K562 (cell line): ENCODE data around the gene SETDB1. TPM values are rescaled to one million over a fixed set of nuclear protein-coding genes. Genes with fewer than 3 reads are reported as not detected.
A peak's percentile ranks its signal among the peaks of the same experiment; 100 is the strongest.

Experiments
- ARID4B ChIP-seq: sonication (generic); formaldehyde crosslinking; IDR thresholded peaks from 2 replicates; pipeline ENCODE4 v1.8.0; 2022; ENCODE audit warnings: mild to moderate bottlenecking, missing genetic modification reagents
- BRD4 ChIP-seq: fragments of 200-600 bp; sonication (generic); IDR thresholded peaks from 2 replicates; pipeline ENCODE4 v1.6.1; 2017; ENCODE audit warnings: inconsistent platforms
- CBFB ChIP-seq: sonication (generic); formaldehyde crosslinking; IDR thresholded peaks from 2 replicates; pipeline ENCODE4 v1.4.0; 2020; ENCODE audit warnings: mild to moderate bottlenecking, missing genetic modification reagents
- CBX2 ChIP-seq: fragments of 200-600 bp; sonication (generic); IDR thresholded peaks from one replicate; pipeline ENCODE4 v1.6.1; 2012; ENCODE audit warnings: mild to moderate bottlenecking, low read length, inconsistent platforms; ENCODE audit not compliant: insufficient read depth, poor library complexity, severe bottlenecking
- CHD1 ChIP-seq: fragments of 200-600 bp; sonication (generic); IDR thresholded peaks from one replicate; pipeline ENCODE4 v1.6.1; 2012; ENCODE audit warnings: mild to moderate bottlenecking, moderate library complexity, low read length, inconsistent platforms
- CREM ChIP-seq: IDR thresholded peaks from 2 replicates; pipeline ENCODE4 v1.6.1; 2014; ENCODE audit warnings: antibody characterized with exemption, low read depth
- CTBP1 ChIP-seq: fragments of 450-650 bp; IDR thresholded peaks from 2 replicates; pipeline ENCODE4 v1.6.1; 2016; ENCODE audit warnings: borderline replicate concordance
- FOXO4 ChIP-seq: fragments of 450-650 bp; formaldehyde crosslinking; IDR thresholded peaks from 2 replicates; pipeline ENCODE4 v1.4.0; 2020; ENCODE audit warnings: mild to moderate bottlenecking, moderate library complexity
- GTF2E2 ChIP-seq: fragments of 200-800 bp; sonication (Bioruptor generic); IDR thresholded peaks from 2 replicates; pipeline ENCODE4 v1.6.1; 2016; ENCODE audit warnings: missing genetic modification characterization, missing compliant biosample characterization
- MEF2D ChIP-seq: conservative IDR thresholded peaks from 2 replicates; pipeline ENCODE4 v1.6.1; 2016; ENCODE audit warnings: low read depth, missing genetic modification characterization, missing compliant biosample characterization
- PKNOX1 ChIP-seq: fragments of 450-650 bp; IDR thresholded peaks from 2 replicates; pipeline ENCODE4 v1.6.1; 2016
- PPARD ChIP-seq: fragments of 250-450 bp; sonication (Bioruptor Pico); IDR thresholded peaks from 2 replicates; pipeline ENCODE4 v1.8.0; 2022; ENCODE audit warnings: inconsistent platforms, mild to moderate bottlenecking, moderate library complexity
- RBM22 ChIP-seq: fragments of 200-400 bp; formaldehyde crosslinking; IDR thresholded peaks from 2 replicates; pipeline ENCODE4 v1.6.1; 2018; ENCODE audit warnings: low read length, low read depth; ENCODE audit not compliant: poor library complexity, severe bottlenecking
- SPI1 ChIP-seq: IDR thresholded peaks from 2 replicates; pipeline ENCODE4 v1.6.1; 2011; ENCODE audit warnings: low read depth, low read length, control low read depth, borderline replicate concordance
- YBX1 ChIP-seq: fragments of 450-650 bp; IDR thresholded peaks from 2 replicates; pipeline ENCODE4 v1.7.1; 2016; ENCODE audit warnings: mild to moderate bottlenecking
- ZFX ChIP-seq: sonication (generic); formaldehyde crosslinking; IDR thresholded peaks from 2 replicates; pipeline ENCODE4 v1.8.0; 2022; ENCODE audit warnings: mild to moderate bottlenecking, missing genetic modification reagents, moderate library complexity
- ZNF232 ChIP-seq: sonication (generic); formaldehyde crosslinking; IDR thresholded peaks from 2 replicates; pipeline ENCODE4 v1.8.0; 2022; ENCODE audit warnings: mild to moderate bottlenecking, missing genetic modification reagents
- polyA plus RNA-seq, 8 experiments: library from polyadenylated mRNA; depleted of rRNA in 4 of 8; stranded (reverse) in 5 of 8; unstranded in 3 of 8; fragments of >200 nt; fragmentation: Nextera tagmentation in 2 of 8; fragmentation: Illumina TruSeq in 1 of 8; extraction: Ambion mirVana in 2 of 8; extraction: Trizol in 1 of 8; gene quantifications; 2 replicates each; pipeline versions ENCODE4 v1.2.1 to v1.2.3, GENCODE V29; 2011 to 2014; ENCODE audit warnings: inconsistent platforms in 1 of 8, missing spikeins in 1 of 8
- total RNA-seq, 7 experiments: library from RNA; depleted of rRNA in 6 of 7; stranded (reverse); fragments of >200 nt in 6 of 7; fragmentation: Illumina TruSeq in 2 of 7; extraction: Trizol in 2 of 7; gene quantifications; 2 replicates each; pipeline versions ENCODE4 v1.2.1 to v1.2.3, GENCODE V29; 2011 to 2021; ENCODE audit warnings: low replicate concordance in 1 of 7
- TF ChIP-seq, protein P1 (sequence below): sonication (generic); formaldehyde crosslinking; IDR thresholded peaks from 2 replicates; pipeline ENCODE4 v1.8.0; 2022; ENCODE audit warnings: mild to moderate bottlenecking, missing genetic modification reagents
- TF ChIP-seq, protein P2 (sequence below): fragments of 450-650 bp; formaldehyde crosslinking; IDR thresholded peaks from 2 replicates; pipeline ENCODE4 v1.4.0; 2022; ENCODE audit warnings: missing genetic modification characterization

Gene SETDB1
- total and polyA plus RNA-seq, 9 of the 15 experiments (the other 6 are each of a cell fraction or from before 2014, with no cell fraction given) = 21.5 to 64.4 (median 42.0) TPM

DNA sequence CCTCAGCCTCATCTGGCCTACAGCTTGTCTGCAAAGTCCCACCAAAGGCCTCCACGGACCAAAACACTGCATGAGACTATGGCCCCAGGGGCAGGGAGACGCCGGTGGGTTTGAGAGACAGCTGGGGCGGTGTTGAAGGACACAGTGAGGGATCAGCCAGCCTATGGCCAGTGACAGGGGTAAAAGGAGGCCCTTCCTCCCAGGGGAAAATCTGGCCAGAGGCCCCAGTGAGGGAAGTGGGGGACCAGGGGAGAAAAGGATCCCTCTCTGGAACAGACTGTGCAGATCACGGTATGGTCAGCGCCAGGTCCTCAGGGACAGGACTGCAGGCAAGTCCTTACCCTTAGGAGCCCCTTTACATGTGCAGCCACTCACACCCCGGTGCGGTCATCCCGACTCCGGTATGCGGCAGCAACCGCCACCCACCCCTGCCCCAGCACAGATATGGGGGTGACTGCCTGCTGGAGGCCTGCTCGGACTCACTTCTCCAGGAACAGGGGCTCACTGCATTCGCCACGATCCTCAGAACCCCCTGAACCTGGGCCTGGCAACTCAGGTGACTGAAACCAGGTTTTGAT is 47.2 kb downstream of the SETDB1 start (continued):
- peak; percentile 55 for TF ChIP-seq PKNOX1
- no peak; the same call in 1 of the 2 replicates for TF ChIP-seq CBFB (CRISPR knock-in tag)
- TF ChIP-seq, protein P1, sequence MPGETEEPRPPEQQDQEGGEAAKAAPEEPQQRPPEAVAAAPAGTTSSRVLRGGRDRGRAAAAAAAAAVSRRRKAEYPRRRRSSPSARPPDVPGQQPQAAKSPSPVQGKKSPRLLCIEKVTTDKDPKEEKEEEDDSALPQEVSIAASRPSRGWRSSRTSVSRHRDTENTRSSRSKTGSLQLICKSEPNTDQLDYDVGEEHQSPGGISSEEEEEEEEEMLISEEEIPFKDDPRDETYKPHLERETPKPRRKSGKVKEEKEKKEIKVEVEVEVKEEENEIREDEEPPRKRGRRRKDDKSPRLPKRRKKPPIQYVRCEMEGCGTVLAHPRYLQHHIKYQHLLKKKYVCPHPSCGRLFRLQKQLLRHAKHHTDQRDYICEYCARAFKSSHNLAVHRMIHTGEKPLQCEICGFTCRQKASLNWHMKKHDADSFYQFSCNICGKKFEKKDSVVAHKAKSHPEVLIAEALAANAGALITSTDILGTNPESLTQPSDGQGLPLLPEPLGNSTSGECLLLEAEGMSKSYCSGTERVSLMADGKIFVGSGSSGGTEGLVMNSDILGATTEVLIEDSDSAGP (CRISPR knock-in tag) = no peak
- TF ChIP-seq CBX2 = no peak
- no peak for TF ChIP-seq MEF2D (tag)
- no peak for TF ChIP-seq GTF2E2 (tag)
- TF ChIP-seq SPI1 = no peak
- 0 out of 2 replicates have a peak, but pooled peaks have one; percentile 56 for TF ChIP-seq ZNF232 (CRISPR knock-in tag)
- no peak for TF ChIP-seq RBM22
- TF ChIP-seq CREM = no peak
- TF ChIP-seq ARID4B (CRISPR knock-in tag) = no peak
- peak; percentile 53 for TF ChIP-seq ZFX (CRISPR knock-in tag)
- peak; percentile 69 for TF ChIP-seq CHD1
- no peak for TF ChIP-seq CTBP1
- no peak for TF ChIP-seq PPARD (CRISPR knock-in tag)
- no peak for TF ChIP-seq FOXO4 (CRISPR knock-in tag)
- TF ChIP-seq, protein P2, sequence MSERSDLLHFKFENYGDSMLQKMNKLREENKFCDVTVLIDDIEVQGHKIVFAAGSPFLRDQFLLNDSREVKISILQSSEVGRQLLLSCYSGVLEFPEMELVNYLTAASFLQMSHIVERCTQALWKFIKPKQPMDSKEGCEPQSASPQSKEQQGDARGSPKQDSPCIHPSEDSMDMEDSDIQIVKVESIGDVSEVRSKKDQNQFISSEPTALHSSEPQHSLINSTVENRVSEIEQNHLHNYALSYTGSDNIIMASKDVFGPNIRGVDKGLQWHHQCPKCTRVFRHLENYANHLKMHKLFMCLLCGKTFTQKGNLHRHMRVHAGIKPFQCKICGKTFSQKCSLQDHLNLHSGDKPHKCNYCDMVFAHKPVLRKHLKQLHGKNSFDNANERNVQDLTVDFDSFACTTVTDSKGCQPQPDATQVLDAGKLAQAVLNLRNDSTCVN (CRISPR knock-in tag) = no peak
- no peak for TF ChIP-seq BRD4
- TF ChIP-seq YBX1 = no peak
